Liver (tissue), 3 donors: Measurements from ENCODE around the gene LYSET.
"Not testable (repeated sequence)": the region's sequence is repeated elsewhere in the genome, so short reads cannot be mapped to it uniquely, and the experiment has no call there.

Source experiments
- EGR1 ChIP-seq, 2 donors: IDR thresholded peaks; 2 replicates each; pipeline ENCODE4 v1.6.1; 2016 to 2018; ENCODE audit warnings: antibody characterized with exemption in 2 of 2, low read depth in 2 of 2
- JUND ChIP-seq, 2 donors: IDR thresholded peaks; 2 replicates each; pipeline ENCODE4 v1.6.1; 2016; ENCODE audit warnings: antibody characterized with exemption in 2 of 2
- NR2F2 ChIP-seq: IDR thresholded peaks from 2 replicates; pipeline ENCODE4 v1.6.1; 2016; ENCODE audit warnings: antibody characterized with exemption
- RAD21 ChIP-seq, 2 donors: IDR thresholded peaks; 2 replicates each; pipeline ENCODE4 v1.6.1; 2016; ENCODE audit warnings: antibody characterized with exemption in 2 of 2, mild to moderate bottlenecking in 2 of 2
- SP1 ChIP-seq: IDR thresholded peaks from 2 replicates; pipeline ENCODE4 v1.6.1; 2018; ENCODE audit warnings: antibody characterized with exemption, mild to moderate bottlenecking
- TAF1 ChIP-seq: conservative IDR thresholded peaks from 2 replicates; pipeline ENCODE4 v1.6.1; 2016; ENCODE audit warnings: antibody characterized with exemption, mild to moderate bottlenecking
- TF ChIP-seq, protein P1 (sequence below): IDR thresholded peaks from 2 replicates; pipeline ENCODE4 v1.6.1; 2016; ENCODE audit warnings: antibody characterized with exemption
- TF ChIP-seq, protein P2 (sequence below): fragments of 150-350 bp; IDR thresholded peaks from 2 replicates; pipeline ENCODE4 v1.5.1; 2017; ENCODE audit warnings: improper control_type of control experiment, low read depth, low read length; ENCODE audit not compliant: missing input control
- TF ChIP-seq, protein P3 (sequence below): IDR thresholded peaks from 2 replicates; pipeline ENCODE4 v1.6.1; 2016; ENCODE audit warnings: antibody characterized with exemption, mild to moderate bottlenecking
- TF ChIP-seq, protein P4 (sequence below): IDR thresholded peaks from 2 replicates; pipeline ENCODE4 v1.6.1; 2016; ENCODE audit warnings: antibody characterized with exemption
- donor health status: healthy.
- donor health status: healthy.

DNA sequence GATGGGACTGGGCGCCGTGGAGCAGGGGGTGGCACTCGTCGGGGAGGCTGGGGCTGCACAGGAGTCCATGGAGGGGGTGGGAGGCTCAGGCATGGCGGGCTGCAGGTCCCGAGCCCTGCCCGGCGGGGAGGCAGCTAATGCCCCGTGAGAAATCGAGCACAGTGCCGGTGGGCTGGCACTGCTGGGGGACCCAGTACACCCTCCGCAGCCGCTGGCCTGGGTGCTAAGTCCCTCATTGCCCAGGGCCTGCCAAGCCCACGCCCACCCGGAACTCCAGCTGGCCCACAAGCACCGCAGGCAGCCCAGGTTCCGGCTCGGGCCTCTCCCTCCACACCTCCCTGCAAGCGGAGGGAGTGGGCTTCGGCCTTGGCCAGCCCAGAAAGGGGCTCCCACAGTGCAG is 15.0 kb upstream of the LYSET start:
- TF ChIP-seq, protein P1, sequence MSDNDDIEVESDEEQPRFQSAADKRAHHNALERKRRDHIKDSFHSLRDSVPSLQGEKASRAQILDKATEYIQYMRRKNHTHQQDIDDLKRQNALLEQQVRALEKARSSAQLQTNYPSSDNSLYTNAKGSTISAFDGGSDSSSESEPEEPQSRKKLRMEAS = not testable (repeated sequence)
- TF ChIP-seq, protein P2, sequence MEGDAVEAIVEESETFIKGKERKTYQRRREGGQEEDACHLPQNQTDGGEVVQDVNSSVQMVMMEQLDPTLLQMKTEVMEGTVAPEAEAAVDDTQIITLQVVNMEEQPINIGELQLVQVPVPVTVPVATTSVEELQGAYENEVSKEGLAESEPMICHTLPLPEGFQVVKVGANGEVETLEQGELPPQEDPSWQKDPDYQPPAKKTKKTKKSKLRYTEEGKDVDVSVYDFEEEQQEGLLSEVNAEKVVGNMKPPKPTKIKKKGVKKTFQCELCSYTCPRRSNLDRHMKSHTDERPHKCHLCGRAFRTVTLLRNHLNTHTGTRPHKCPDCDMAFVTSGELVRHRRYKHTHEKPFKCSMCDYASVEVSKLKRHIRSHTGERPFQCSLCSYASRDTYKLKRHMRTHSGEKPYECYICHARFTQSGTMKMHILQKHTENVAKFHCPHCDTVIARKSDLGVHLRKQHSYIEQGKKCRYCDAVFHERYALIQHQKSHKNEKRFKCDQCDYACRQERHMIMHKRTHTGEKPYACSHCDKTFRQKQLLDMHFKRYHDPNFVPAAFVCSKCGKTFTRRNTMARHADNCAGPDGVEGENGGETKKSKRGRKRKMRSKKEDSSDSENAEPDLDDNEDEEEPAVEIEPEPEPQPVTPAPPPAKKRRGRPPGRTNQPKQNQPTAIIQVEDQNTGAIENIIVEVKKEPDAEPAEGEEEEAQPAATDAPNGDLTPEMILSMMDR = not testable (repeated sequence)
- not testable (repeated sequence) for TF ChIP-seq TAF1; RAD21 (IDR thresholded peaks at IDR 0.05); SP1; JUND (IDR thresholded peaks at IDR 0.05); NR2F2; EGR1 (IDR thresholded peaks at IDR 0.05; ENCODE audit: low read depth in 2 of 2)
- TF ChIP-seq, protein P3, sequence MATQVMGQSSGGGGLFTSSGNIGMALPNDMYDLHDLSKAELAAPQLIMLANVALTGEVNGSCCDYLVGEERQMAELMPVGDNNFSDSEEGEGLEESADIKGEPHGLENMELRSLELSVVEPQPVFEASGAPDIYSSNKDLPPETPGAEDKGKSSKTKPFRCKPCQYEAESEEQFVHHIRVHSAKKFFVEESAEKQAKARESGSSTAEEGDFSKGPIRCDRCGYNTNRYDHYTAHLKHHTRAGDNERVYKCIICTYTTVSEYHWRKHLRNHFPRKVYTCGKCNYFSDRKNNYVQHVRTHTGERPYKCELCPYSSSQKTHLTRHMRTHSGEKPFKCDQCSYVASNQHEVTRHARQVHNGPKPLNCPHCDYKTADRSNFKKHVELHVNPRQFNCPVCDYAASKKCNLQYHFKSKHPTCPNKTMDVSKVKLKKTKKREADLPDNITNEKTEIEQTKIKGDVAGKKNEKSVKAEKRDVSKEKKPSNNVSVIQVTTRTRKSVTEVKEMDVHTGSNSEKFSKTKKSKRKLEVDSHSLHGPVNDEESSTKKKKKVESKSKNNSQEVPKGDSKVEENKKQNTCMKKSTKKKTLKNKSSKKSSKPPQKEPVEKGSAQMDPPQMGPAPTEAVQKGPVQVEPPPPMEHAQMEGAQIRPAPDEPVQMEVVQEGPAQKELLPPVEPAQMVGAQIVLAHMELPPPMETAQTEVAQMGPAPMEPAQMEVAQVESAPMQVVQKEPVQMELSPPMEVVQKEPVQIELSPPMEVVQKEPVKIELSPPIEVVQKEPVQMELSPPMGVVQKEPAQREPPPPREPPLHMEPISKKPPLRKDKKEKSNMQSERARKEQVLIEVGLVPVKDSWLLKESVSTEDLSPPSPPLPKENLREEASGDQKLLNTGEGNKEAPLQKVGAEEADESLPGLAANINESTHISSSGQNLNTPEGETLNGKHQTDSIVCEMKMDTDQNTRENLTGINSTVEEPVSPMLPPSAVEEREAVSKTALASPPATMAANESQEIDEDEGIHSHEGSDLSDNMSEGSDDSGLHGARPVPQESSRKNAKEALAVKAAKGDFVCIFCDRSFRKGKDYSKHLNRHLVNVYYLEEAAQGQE = not testable (repeated sequence)
- TF ChIP-seq, protein P4, sequence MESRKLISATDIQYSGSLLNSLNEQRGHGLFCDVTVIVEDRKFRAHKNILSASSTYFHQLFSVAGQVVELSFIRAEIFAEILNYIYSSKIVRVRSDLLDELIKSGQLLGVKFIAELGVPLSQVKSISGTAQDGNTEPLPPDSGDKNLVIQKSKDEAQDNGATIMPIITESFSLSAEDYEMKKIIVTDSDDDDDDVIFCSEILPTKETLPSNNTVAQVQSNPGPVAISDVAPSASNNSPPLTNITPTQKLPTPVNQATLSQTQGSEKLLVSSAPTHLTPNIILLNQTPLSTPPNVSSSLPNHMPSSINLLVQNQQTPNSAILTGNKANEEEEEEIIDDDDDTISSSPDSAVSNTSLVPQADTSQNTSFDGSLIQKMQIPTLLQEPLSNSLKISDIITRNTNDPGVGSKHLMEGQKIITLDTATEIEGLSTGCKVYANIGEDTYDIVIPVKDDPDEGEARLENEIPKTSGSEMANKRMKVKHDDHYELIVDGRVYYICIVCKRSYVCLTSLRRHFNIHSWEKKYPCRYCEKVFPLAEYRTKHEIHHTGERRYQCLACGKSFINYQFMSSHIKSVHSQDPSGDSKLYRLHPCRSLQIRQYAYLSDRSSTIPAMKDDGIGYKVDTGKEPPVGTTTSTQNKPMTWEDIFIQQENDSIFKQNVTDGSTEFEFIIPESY = not testable (repeated sequence)
